ENCODE data around the gene PIK3C3. TPM values are rescaled to one million over a fixed set of nuclear protein-coding genes. Genes with fewer than 3 reads are reported as not detected.

The PIK3C3 gene
- total and polyA plus RNA-seq, 9 of the 15 experiments (the other 6 are each of a cell fraction or from before 2014, with no cell fraction given) = 27.0 to 101 (median 42.9) TPM

GRCh38 chr18:41949206-41949920 lies 5.7 kb upstream of the PIK3C3 start:
- BruUV-seq (replicated peaks) = no TSS peak
- POLR2A ChIA-PET = no interaction called here
- no peak for DNase-seq (ENCODE audit: extremely low read depth in 1 of 4, low spot score in 3 of 4)
- H3K79me2 ChIP-seq (ENCODE audit: control insufficient read depth, insufficient read depth, low read length) = no peaks in the 10 kb centered on the region
- H3K36me3 ChIP-seq (ENCODE audit: control insufficient read depth, insufficient read depth, low read length) = no peaks in the 10 kb centered on the region
- ATAC-seq = no peak; the same call in 2 of the 3 replicates
- 0 out of 5 replicates have a peak, but pooled peaks cover 0 to 3% of the 10 kb centered on the region in 2 experiments for H3K4me1 ChIP-seq (replicated peaks in 1 of 2; ENCODE audit: control insufficient read depth in 2 of 2, insufficient read depth in 2 of 2, low read length in 2 of 2)
- no peak overlapping the region for H3K27ac ChIP-seq (ENCODE audit: extremely low read depth, low read depth, low read length)
- H2AFZ ChIP-seq (ENCODE audit: low read depth, low read length) = no peak overlapping the region
- H3K9me3 ChIP-seq (replicated peaks; ENCODE audit: control insufficient read depth, insufficient read depth, low read depth, low read length) = no peaks in the 10 kb centered on the region
- no peak for FAIRE-seq
- H3K4me2 ChIP-seq (ENCODE audit: insufficient read depth, low read length) = no peak overlapping the region
- H4K20me1 ChIP-seq (replicated peaks; ENCODE audit: control insufficient read depth, insufficient read depth, low read length) = no peaks in the 10 kb centered on the region
- intact Hi-C loops (cut with micrococcal nuclease) = no loop called here
- in situ Hi-C loops (cut with MboI) = no loop called here
- WGBS (ENCODE audit: insufficient coverage, low coverage, missing lambda C conversion rate) = 21% methylated on average over 2 of the region's 2 CpGs
- CTCF ChIA-PET (ENCODE audit: low intra/inter-chr PET ratio) = no interaction called here
- H3K9me1 ChIP-seq (ENCODE audit: control insufficient read depth, insufficient read depth, low read length) = no peaks in the 10 kb centered on the region
- H3K9ac ChIP-seq (ENCODE audit: insufficient read depth in 1 of 2, low read depth in 2 of 2, low read length in 2 of 2) = no peak overlapping the region
- no peak for TF ChIP-seq CTBP1 (IDR thresholded peaks at IDR 0.05; ENCODE audit: borderline replicate concordance)
- no peak for TF ChIP-seq NEUROD1 (IDR thresholded peaks at IDR 0.05; ENCODE audit: borderline replicate concordance, low read depth, low read length, partially characterized antibody)
- TF ChIP-seq TFAM (CRISPR knock-in tag; conservative IDR thresholded peaks at IDR 0.05) = no peak
- no peak for TF ChIP-seq HCFC1 (IDR thresholded peaks at IDR 0.05; ENCODE audit: low read depth, low read length)
- TF ChIP-seq, protein P1, sequence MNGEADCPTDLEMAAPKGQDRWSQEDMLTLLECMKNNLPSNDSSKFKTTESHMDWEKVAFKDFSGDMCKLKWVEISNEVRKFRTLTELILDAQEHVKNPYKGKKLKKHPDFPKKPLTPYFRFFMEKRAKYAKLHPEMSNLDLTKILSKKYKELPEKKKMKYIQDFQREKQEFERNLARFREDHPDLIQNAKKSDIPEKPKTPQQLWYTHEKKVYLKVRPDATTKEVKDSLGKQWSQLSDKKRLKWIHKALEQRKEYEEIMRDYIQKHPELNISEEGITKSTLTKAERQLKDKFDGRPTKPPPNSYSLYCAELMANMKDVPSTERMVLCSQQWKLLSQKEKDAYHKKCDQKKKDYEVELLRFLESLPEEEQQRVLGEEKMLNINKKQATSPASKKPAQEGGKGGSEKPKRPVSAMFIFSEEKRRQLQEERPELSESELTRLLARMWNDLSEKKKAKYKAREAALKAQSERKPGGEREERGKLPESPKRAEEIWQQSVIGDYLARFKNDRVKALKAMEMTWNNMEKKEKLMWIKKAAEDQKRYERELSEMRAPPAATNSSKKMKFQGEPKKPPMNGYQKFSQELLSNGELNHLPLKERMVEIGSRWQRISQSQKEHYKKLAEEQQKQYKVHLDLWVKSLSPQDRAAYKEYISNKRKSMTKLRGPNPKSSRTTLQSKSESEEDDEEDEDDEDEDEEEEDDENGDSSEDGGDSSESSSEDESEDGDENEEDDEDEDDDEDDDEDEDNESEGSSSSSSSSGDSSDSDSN (IDR thresholded peaks at IDR 0.05; ENCODE audit: borderline replicate concordance in 1 of 2, low read depth in 2 of 2, low read length in 2 of 2) = no peak
- TF ChIP-seq POLR2AphosphoS5 (IDR thresholded peaks at IDR 0.05; ENCODE audit: control insufficient read depth, insufficient read depth, low read depth, low read length) = no peak
- TF ChIP-seq EWSR1 (IDR thresholded peaks at IDR 0.05; ENCODE audit: borderline replicate concordance, low read depth, partially characterized antibody) = no peak
- no peak for TF ChIP-seq SRSF7 (optimal IDR thresholded peaks at IDR 0.05; ENCODE audit: low read depth, low read length)
- TF ChIP-seq ZNF41 (CRISPR knock-in tag; conservative IDR thresholded peaks at IDR 0.05) = no peak
- no peak for TF ChIP-seq ETV6 (IDR thresholded peaks at IDR 0.05; ENCODE audit: borderline replicate concordance in 1 of 2, low read depth in 2 of 2, low read length in 1 of 2)
- no peak for TF ChIP-seq ETV6 (CRISPR knock-in tag; IDR thresholded peaks at IDR 0.05; ENCODE audit: borderline replicate concordance)
- no peak for TF ChIP-seq STAT6 (CRISPR knock-in tag; IDR thresholded peaks at IDR 0.05)
- no peak for TF ChIP-seq ELF2 (CRISPR knock-in tag; IDR thresholded peaks at IDR 0.05)
- H3K4me3 ChIP-seq = no peak overlapping the region
- peaks cover 0 to 4% of the 10 kb centered on the region in 2 experiments; a peak in 2 of 5 replicates for H3K27me3 ChIP-seq (ENCODE audit: control insufficient read depth in 2 of 2, insufficient read depth in 2 of 2, low read length in 2 of 2)
